Fibroblast of skin of left biceps (primary cell): ENCODE results near the gene PRRX2.

Experiments used
- DNase-seq, 2 experiments: peaks; one replicate each; pipeline ENCODE4 v3.0.0-alpha.2; 2013; ENCODE audit warnings: low read depth in 2 of 2

Gene PRRX2

GRCh38 chr9:129665389-129665775 is at the start of gene PRRX2:
Gene PRRX2 (plus strand): TSS chr9:129665647. CDS start chr9:129665868, 221 bp downstream.
- DNase-seq: peak; percentile 54 to 65

- DNase-seq: no peak
These were observed 48.3 kb upstream of the PRRX2 start for GRCh38 chr9:129617167-129617566.

GRCh38 chr9:129619787-129620668 is 45.4 kb upstream of the PRRX2 start:
- DNase-seq: no peak

GRCh38 chr9:129620669-129621295 is 44.7 kb upstream of the PRRX2 start, which contains the start of gene C9orf50:
Gene C9orf50 (minus strand): TSS chr9:129621101. CDS start chr9:129620574, 527 bp downstream.
- no peak for DNase-seq

DNA sequence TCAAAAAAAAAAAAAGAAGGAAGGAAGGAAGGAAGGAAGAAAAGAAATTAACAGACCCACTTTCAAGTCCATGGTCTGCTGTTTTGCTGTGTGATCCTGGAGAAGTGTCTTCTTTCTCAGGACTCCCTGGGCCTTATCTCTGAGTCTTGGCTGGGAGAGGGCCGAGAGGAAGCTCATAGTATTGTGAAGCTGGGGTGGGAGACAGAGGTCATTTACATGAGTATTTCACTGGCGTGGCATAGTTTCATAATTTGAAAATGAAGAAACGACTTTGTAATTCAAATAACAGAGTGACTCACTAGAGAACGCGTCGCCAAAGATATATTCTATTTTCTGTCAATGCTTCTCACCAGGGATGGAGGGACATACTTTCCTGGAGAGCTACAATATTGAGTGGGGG is 42.1 kb upstream of the PRRX2 start:
- DNase-seq: no peak

GRCh38 chr9:129624168-129624759 is 41.2 kb upstream of the PRRX2 start:
- no peak for DNase-seq

DNA sequence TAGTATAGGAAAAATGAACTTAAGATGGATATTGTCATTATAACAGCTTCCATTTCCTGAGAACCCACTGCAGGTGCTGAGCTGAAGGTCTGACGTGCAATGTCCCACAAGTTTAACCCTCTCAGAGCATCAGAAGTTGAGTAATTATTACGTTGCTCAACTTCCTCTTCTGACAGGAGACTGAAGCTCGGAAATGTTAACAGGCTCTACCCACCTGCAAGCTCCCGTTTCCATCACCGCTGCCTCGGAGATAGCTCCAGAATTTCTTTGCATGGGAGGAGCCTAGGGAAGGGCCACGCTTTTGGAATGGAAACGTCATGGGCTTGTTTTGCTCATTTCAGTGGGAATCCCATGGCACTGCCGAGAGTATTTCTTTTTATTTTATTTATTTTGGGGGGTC is 40.5 kb upstream of the PRRX2 start:
- DNase-seq: no peak

- no peak for DNase-seq
These were observed 39.3 kb upstream of the PRRX2 start, which contains the start of gene NTMT1 for GRCh38 chr9:129626079-129626624. Gene NTMT1 (plus strand): TSS chr9:129626163. CDS start chr9:129632704, 6,541 bp downstream.

DNA sequence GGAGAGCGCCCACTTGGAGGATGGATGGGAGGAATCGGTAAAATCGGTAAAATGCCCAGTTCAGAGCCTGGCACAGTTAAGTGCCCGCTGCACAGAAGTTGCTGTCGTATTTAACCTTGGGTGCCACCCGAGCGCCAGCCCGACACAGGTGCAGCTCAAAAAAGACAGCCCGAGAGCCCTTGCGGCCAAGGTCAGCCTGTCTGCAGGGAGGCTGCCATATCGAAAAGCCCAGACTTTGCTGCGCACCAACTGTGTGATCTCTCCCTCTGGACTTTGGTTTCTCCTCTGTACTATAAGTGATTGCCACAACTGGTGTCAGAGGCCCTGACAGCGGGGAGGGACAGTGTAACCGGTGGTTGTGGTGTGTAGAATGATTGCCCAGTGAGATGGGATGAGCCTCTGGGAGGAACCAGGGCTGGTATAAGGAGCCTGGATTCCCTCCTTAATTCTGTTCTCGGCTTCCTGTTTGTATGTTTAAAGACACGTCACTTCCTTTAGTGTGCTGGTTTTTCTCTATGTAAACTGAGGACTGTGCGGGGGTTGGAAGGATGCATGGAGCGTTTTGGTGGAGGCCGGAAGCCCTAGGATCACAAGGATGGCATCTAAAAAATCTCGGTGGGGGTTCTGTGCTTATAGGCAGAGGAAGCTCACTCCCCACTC is 38.7 kb upstream of the PRRX2 start:
- DNase-seq: peak; percentile 71 to 73

GRCh38 chr9:129627556-129628440 is 37.6 kb upstream of the PRRX2 start:
- no peak for DNase-seq

- no peak for DNase-seq
These were observed 36.7 kb upstream of the PRRX2 start for GRCh38 chr9:129628709-129629108.

- DNase-seq: no peak
These were observed 36.1 kb upstream of the PRRX2 start for GRCh38 chr9:129629251-129629820.

DNA sequence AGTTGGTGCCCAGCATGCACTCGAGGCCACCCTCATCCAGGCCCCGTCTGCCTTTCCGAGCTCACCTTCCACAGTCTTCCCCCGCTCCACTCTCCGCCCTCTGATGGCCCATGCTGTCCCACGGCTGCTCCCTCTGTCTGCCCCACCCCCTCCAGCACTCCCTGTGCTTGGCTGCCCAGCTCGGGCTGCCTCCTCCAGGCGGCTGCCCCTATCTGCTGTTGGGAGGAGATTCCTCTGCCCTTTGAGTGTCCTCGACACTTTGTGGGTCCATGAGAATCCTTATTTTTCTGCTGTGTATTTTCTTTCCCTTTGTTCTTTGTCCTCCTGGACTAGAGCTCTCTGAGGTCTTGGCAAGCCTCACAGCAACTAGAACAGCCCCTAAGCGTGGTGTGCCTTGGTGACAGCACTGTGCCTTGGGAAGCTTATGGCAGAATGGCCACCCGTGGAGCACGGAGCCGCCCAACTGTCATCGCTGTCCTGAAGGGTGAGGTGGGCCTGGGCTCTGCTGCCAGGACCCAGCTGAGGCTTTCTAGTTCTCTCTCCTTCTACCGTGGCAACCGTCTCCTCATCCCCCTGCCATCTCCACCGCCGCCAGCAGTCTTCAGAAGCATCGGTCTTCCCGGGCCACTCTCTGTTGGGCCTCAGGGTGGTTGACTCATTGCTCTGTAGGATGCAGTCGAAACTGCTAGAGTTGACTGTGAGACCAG is 34.3 kb upstream of the PRRX2 start:
- no peak for DNase-seq

GRCh38 chr9:129631674-129632129 is 33.7 kb upstream of the PRRX2 start:
- no peak for DNase-seq

GRCh38 chr9:129632460-129632859 is 33.0 kb upstream of the PRRX2 start:
- DNase-seq: no peak

DNA sequence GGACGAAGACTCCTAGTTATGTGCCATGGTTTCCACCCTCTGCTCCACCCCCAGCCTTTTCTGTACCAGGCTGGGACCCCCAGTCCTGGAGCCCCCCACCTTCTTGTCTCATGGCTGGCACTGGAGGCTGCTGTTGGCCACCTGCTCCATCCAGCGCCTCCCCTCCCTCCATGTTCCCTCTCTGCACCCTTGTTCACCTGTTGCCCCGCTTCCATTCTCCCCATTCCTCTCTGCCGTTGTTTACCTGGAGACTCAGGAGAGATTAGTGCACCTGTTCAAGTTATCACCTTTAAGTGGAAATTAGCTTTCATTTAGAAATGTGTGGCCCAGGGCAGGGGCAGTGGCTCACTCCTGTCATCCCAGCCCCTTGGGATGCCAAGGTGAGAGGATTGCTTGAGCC is 32.2 kb upstream of the PRRX2 start:
- no peak for DNase-seq

DNA sequence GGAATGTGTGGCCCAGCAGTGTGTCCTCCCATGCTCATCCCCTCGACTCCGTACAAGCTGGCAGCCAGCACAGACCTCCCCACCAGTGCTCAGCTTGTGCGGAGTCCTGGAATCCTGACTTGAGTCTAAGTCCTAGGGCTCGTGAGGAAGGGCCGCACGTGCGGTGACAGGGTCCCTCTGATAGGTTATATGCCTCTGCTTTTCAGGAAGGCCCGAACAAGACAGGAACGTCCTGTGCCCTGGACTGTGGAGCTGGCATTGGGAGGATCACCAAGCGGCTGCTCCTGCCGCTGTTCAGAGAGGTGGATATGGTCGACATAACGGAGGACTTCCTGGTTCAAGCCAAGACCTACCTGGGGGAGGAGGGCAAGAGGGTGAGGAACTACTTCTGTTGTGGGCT is 31.6 kb upstream of the PRRX2 start:
- no peak for DNase-seq

DNA sequence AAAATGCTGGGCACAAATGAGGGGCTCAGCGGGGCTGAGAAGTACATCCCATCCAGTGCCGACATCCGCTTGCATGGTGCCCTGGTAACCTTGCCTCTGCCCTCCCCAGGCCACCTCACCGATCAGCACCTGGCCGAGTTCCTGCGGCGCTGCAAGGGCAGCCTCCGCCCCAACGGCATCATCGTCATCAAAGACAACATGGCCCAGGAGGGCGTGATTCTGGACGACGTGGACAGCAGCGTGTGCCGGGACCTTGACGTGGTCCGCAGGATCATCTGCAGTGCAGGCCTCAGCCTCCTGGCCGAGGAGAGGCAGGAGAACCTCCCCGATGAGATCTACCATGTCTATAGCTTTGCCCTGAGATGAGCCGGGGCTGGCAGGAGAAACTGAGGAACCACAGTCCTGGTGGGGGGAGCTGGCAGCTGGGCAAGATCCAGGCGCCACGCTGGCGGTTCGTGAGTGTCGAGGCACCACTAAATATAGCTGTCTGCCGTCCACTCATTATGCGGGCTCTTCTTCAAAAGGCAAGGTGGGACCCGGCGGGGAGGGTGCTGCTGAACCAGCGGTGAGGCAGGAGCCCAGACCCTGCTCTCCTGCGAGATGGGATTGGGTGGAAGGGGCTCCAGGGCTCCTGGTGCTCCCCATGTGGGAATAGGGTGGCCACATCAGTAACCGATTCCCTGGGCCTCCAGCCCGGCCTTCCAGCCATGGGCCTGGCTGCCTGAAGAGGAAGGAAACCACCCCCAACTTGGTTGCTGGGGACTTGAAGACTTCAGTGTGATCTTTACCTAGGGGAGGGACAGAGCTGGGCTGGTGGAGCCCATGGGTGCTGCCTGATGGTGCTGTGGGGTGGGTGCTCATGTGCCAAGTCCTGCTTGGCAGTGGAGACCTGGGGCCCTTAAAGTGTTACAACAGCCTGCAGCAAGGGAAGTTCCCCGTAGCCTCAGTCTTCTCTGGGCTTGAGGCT is 30.1 kb upstream of the PRRX2 start:
- DNase-seq: no peak
